BJ (cell line): ENCODE data around the gene RYR1. TPM values are rescaled to one million over a fixed set of nuclear protein-coding genes. Genes with fewer than 3 reads are reported as not detected.
"Not testable (repeated sequence)": the region's sequence is repeated elsewhere in the genome, so short reads cannot be mapped to it uniquely, and the experiment has no call there.

Experiments
- CTCF ChIA-PET: fragments of 350-600 bp; formaldehyde crosslinking; extraction: SDS; loops from one replicate; lab custom pipeline; 2021; ENCODE audit warnings: antibody characterized with exemption, inconsistent platforms; lab: Yijun Ruan, JAX
- POLR2A ChIA-PET: fragments of 300-600 bp; sonication (Branson Sonifier 250); formaldehyde crosslinking; extraction: SDS; loops from one replicate; lab custom pipeline; 2021; ENCODE audit warnings: antibody characterized with exemption; lab: Charles Lee
- DNase-seq: peaks from one replicate; pipeline ENCODE4 v3.0.0-alpha.2; 2011; ENCODE audit warnings: low read depth
- H3K27me3 ChIP-seq: 2 replicates; pipeline ENCODE4 v1.6.0; 2011; ENCODE audit warnings: low read length; ENCODE audit not compliant: control insufficient read depth, insufficient read depth
- H3K36me3 ChIP-seq: 2 replicates; pipeline ENCODE4 v1.5.1; 2011; ENCODE audit warnings: low read length; ENCODE audit not compliant: control insufficient read depth, insufficient read depth
- H3K4me3 ChIP-seq: 2 replicates; pipeline ENCODE4 v1.5.1; 2011; ENCODE audit warnings: low read depth, mild to moderate bottlenecking, control low read depth, low read length
- polyA plus RNA-seq: library from polyadenylated mRNA; depleted of rRNA; stranded (reverse); fragments of >200 nt; gene quantifications from 2 replicates; pipeline ENCODE4 v1.2.3, GENCODE V29; 2011
- TF ChIP-seq, protein P1 (sequence below): IDR thresholded peaks from 2 replicates; pipeline ENCODE4 v1.5.1; 2011; ENCODE audit warnings: low read depth, mild to moderate bottlenecking, control low read depth, inconsistent platforms, low read length, moderate library complexity; ENCODE audit not compliant: insufficient read depth

The RYR1 gene
- polyA plus RNA-seq, 1 experiment, result 0.04 TPM

DNA sequence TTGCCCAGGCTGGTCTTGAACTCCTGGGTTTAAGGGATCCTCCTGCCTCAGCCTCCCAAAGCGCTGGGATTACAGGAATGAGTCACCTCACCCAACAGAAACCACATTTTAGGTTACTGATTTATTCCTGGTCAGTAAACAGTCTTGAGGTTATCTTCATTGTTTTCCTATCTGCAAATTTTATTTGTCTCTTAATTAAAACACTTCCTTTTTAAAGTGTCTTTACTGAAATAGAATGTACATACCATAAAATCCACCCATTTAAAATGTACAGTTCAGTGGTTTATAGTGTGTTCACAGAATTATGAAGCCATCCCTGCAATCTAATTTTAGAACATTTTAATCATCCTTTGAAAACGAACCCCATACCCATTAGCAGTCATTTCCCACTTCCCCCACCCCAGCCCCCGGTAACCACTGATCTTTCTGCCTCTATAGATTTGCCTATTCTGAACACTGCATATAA, 121.2 kb downstream of the RYR1 start:
- DNase-seq, result no peak
- Histone ChIP-seq H3K4me3 (no peak overlapping the region), H3K27me3 (no peaks in the 10 kb centered on the region; the same call in 1 of the 2 replicates), H3K36me3 (no peaks in the 10 kb centered on the region)
- CTCF ChIA-PET, result interaction anchor here (1.0 kb wide), 1 partner anchor 10 kb away, joined by 3 read pairs; no protein-coding TSS in a partner anchor
- POLR2A ChIA-PET, result no interaction called here
- TF ChIP-seq, protein P1, sequence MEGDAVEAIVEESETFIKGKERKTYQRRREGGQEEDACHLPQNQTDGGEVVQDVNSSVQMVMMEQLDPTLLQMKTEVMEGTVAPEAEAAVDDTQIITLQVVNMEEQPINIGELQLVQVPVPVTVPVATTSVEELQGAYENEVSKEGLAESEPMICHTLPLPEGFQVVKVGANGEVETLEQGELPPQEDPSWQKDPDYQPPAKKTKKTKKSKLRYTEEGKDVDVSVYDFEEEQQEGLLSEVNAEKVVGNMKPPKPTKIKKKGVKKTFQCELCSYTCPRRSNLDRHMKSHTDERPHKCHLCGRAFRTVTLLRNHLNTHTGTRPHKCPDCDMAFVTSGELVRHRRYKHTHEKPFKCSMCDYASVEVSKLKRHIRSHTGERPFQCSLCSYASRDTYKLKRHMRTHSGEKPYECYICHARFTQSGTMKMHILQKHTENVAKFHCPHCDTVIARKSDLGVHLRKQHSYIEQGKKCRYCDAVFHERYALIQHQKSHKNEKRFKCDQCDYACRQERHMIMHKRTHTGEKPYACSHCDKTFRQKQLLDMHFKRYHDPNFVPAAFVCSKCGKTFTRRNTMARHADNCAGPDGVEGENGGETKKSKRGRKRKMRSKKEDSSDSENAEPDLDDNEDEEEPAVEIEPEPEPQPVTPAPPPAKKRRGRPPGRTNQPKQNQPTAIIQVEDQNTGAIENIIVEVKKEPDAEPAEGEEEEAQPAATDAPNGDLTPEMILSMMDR, result no peak

DNA sequence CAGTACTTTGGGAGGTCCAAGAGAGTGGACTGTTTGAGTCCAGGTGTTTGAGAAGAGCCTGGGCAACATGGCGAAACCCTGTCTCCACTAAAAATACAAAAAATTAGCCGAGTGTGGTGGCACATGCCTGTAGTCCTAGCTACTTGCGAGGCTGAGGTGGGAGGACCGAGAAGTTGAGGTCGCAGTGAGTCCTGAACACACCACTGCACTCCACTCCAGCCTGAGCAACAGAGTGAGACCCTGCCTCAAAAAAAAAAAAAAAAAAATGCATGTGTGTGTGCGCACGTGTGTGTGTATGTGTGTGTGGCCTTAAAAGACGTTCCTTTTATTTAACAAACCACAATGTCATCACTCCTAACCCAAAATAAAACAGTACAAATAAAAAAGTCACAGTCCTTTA, 121.7 kb downstream of the RYR1 start:
- H3K4me3 ChIP-seq, result no peak overlapping the region
- TF ChIP-seq, protein P1, result no peak
- no peak for DNase-seq
- no peaks in the 10 kb centered on the region; the same call in 1 of the 2 replicates for H3K27me3 ChIP-seq
- ChIA-PET POLR2A (no interaction called here), CTCF (interaction anchor here (0.9 kb wide), 1 partner anchor 152 kb away, joined by 3 read pairs; no protein-coding TSS in a partner anchor)
- no peaks in the 10 kb centered on the region for H3K36me3 ChIP-seq

DNA sequence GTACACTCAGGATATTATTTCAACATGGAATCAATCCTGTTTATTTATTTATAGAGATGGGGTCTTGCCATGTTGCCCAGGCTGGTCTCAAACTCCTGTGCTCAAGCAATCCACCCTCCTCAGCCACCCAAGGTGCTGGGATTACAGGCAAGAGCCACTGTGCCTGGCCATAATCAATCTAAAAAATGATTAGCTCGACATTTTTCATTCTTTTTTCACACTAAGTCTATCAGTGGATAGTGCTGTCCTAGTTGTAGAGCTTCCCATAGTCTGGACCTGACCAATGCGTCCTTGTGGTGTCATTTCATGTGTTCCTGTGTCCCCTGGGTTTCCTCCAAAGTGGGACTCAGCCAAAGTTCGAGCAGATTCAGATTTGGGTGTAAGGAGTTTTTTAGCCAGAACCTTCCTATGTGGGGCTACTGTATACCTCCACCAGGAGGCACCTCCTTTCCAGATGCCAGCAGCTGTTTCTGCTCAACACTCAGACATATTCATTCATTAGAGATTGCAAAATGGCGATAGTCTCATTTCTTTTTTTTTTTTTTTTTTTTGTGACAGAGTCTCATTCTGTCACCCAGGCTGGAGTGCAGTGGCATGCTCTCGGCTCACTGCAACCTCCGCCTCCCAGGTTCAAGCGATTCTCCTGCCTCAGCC, 123.2 kb downstream of the RYR1 start:
- Histone ChIP-seq H3K36me3 (no peaks in the 10 kb centered on the region), H3K4me3 (no peak overlapping the region), H3K27me3 (no peaks in the 10 kb centered on the region; the same call in 1 of the 2 replicates)
- POLR2A ChIA-PET, result no interaction called here
- CTCF ChIA-PET, result interaction anchor here (0.5 to 1.4 kb wide), 2 partner anchors 78 to 374 kb away, joined by 3 to 4 read pairs; partner anchors contain the start of genes MRPS12 and SARS2
- TF ChIP-seq, protein P1, result no peak
- DNase-seq, result no peak

DNA sequence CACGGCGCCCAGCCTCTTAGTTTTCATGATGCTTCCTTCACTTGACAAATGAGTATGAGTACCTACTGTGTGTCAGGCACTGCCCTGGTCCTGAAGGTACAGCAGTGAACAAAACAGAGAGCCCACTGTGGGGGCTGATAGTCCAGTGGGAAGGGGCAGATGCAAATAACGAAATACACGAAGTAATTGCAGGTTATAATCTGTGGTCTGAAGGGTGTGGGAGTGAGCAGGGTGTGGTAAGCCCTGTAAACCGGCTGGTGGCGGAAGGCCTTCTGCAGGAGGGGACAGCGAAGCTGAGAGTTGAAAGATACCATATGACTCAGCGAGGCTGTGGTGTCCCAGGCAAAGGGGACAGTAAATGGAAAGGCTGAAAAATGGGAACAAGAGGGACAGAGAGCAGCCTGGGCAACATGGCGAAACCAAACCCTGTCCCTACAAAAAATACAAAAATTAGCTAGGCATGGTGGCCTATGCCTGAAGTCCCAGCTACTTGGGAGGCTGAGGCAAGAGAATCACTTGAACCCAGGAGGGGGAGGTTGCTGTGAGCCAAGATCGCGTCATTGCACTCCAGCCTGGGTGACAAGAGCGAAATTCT, 123.8 kb downstream of the RYR1 start:
- TF ChIP-seq, protein P1, result no peak
- no peak overlapping the region for H3K4me3 ChIP-seq
- no peak for DNase-seq
- ChIA-PET CTCF (interaction anchor here (1.1 to 1.4 kb wide), 2 partner anchors 12 to 373 kb away, joined by 4 read pairs; partner anchors contain the start of genes MRPS12 and SARS2), POLR2A (no interaction called here)
- H3K27me3 ChIP-seq, result no peaks in the 10 kb centered on the region; the same call in 1 of the 2 replicates
- H3K36me3 ChIP-seq, result no peaks in the 10 kb centered on the region

DNA sequence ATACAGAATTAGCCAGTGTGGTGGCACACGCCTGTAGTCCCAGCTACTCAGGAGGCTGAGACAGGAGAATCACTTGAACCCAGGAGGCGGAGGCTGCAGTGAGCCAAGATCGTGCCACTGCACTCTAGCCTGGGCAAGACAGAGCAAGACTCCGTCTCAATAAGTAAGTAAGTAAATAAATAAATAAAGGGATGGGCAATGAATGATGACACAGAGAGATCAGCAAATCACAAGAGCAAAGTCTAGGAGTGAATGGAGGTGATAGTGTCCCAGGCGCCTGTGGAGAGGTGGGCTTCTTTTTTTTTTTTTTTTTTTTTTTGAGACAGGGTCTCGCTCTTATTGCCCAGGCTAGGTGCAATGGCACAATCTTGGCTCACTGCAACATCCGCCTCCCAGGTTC, 125.4 kb downstream of the RYR1 start:
- CTCF ChIA-PET, H3K27me3 ChIP-seq, H3K36me3 ChIP-seq, H3K4me3 ChIP-seq, POLR2A ChIA-PET, DNase-seq: not testable (repeated sequence)
